ENCODE results near the gene FUT3.
"Not testable (repeated sequence)": the region's sequence is repeated elsewhere in the genome, so short reads cannot be mapped to it uniquely, and the experiment has no call there.

Gene FUT3

GRCh38 chr19:5847846-5848245 lies 3.4 kb downstream of the FUT3 start:
- not testable (repeated sequence) for DNase-seq (ENCODE audit: low spot score)

- no peak for DNase-seq (ENCODE audit: low spot score)
These were observed 6.5 kb downstream of the FUT3 start for GRCh38 chr19:5844456-5845433.

- no peak for DNase-seq (ENCODE audit: low spot score)
These were observed 7.8 kb downstream of the FUT3 start for GRCh38 chr19:5843295-5843927.

GRCh38 chr19:5841735-5842111 lies 9.5 kb downstream of the FUT3 start:
- not testable (repeated sequence) for DNase-seq (ENCODE audit: low spot score)

- no peak for DNase-seq (ENCODE audit: low spot score)
These were observed 11.9 kb downstream of the FUT3 start, which contains the start of gene FUT6 for GRCh38 chr19:5839065-5840017. TSS of gene FUT6 (minus strand) at chr19:5839702. CDS start at chr19:5832567, 7,135 bp downstream.

- no peak for DNase-seq (ENCODE audit: low spot score)
These were observed 12.7 kb downstream of the FUT3 start for GRCh38 chr19:5838353-5839064.

- no peak for DNase-seq (ENCODE audit: low spot score)
These were observed 13.4 kb downstream of the FUT3 start for GRCh38 chr19:5837761-5838352.

- DNase-seq (ENCODE audit: low spot score): no peak
These were observed 18.6 kb downstream of the FUT3 start for GRCh38 chr19:5832527-5833216.

- DNase-seq (ENCODE audit: low spot score): no peak
These were observed 19.2 kb downstream of the FUT3 start for GRCh38 chr19:5832061-5832460.

GRCh38 chr19:5831159-5831558 lies 20.1 kb downstream of the FUT3 start:
- no peak for DNase-seq (ENCODE audit: low spot score)

- no peak for DNase-seq (ENCODE audit: low spot score)
These were observed 21.5 kb downstream of the FUT3 start for GRCh38 chr19:5829567-5830310.

GRCh38 chr19:5828661-5829566 lies 22.3 kb downstream of the FUT3 start:
- DNase-seq (ENCODE audit: low spot score): no peak

GRCh38 chr19:5827891-5828660 lies 23.2 kb downstream of the FUT3 start:
- DNase-seq (ENCODE audit: low spot score): peak; percentile 98

- DNase-seq (ENCODE audit: low spot score): no peak
These were observed 23.8 kb downstream of the FUT3 start for GRCh38 chr19:5827342-5827890.

GRCh38 chr19:5826531-5827341 lies 24.5 kb downstream of the FUT3 start:
- no peak for DNase-seq (ENCODE audit: low spot score)

- DNase-seq (ENCODE audit: low spot score): no peak
These were observed 26.1 kb downstream of the FUT3 start for GRCh38 chr19:5825178-5825577.

GRCh38 chr19:5824751-5825150 lies 26.5 kb downstream of the FUT3 start:
- no peak for DNase-seq (ENCODE audit: low spot score)

All from AG08395 (cell line).